ENCODE data around the gene CRIP2. TPM values are rescaled to one million over a fixed set of nuclear protein-coding genes. Genes with fewer than 3 reads are reported as not detected.

CRIP2 gene
- total and polyA plus RNA-seq, 4 donors = 4.3 to 40.0 (median 20.7) TPM

- no peak overlapping the region for H3K9ac ChIP-seq (ENCODE audit: low read depth in 1 of 2, low read length in 2 of 2)
- no peaks in the 10 kb centered on the region for H3K4me1 ChIP-seq (ENCODE audit: control insufficient read depth in 4 of 4, insufficient read depth in 4 of 4, low read length in 3 of 4)
- peaks cover 4 to 51% (median 21%) of the 10 kb centered on the region in 4 donors for H3K36me3 ChIP-seq (ENCODE audit: control insufficient read depth in 4 of 4, insufficient read depth in 3 of 4, low read depth in 1 of 4, low read length in 3 of 4)
- H3K4me3 ChIP-seq (ENCODE audit: low read depth in 1 of 3, low read length in 3 of 3) = no peak overlapping the region
- no peaks in the 10 kb centered on the region for H3K9me3 ChIP-seq (ENCODE audit: control insufficient read depth in 4 of 4, low read length in 3 of 4)
- DNase-seq (ENCODE audit: low spot score) = no peak
- WGBS = 88% methylated on average over 14 of the region's 14 CpGs
- TF ChIP-seq HNF4A (conservative IDR thresholded peaks at IDR 0.05) (no peak), REST (IDR thresholded peaks at IDR 0.05) (no peak), RAD21 (IDR thresholded peaks at IDR 0.05) (no peak), CTCF (IDR thresholded peaks at IDR 0.05; ENCODE audit: low read depth, low read length, missing input control) (no peak), SP1 (IDR thresholded peaks at IDR 0.05) (no peak), GABPA (IDR thresholded peaks at IDR 0.05 in 1 of 2, conservative IDR thresholded peaks at IDR 0.05 in 1 of 2) (no peak), TAF1 (conservative IDR thresholded peaks at IDR 0.05) (no peak), ZBTB33 (IDR thresholded peaks at IDR 0.05) (no peak), ATF3 (IDR thresholded peaks at IDR 0.05) (no peak), FOXA1 (IDR thresholded peaks at IDR 0.05) (no peak), JUND (IDR thresholded peaks at IDR 0.05) (no peak)
- H3K27ac ChIP-seq (ENCODE audit: low read depth in 1 of 2, low read length in 2 of 2) = no peak overlapping the region
- H3K27me3 ChIP-seq (ENCODE audit: control insufficient read depth in 4 of 4, insufficient read depth in 4 of 4, low read length in 3 of 4) = no peaks in the 10 kb centered on the region
Measured at GRCh38 chr14:105458571-105458970, 16.1 kb upstream of the CRIP2 start.

GRCh38 chr14:105460116-105460515 lies 14.5 kb upstream of the CRIP2 start:
- Histone ChIP-seq H3K27me3 (ENCODE audit: control insufficient read depth in 4 of 4, insufficient read depth in 4 of 4, low read length in 3 of 4) (no peaks in the 10 kb centered on the region), H3K9me3 (ENCODE audit: control insufficient read depth in 4 of 4, low read length in 3 of 4) (no peaks in the 10 kb centered on the region), H3K4me3 (ENCODE audit: low read depth in 1 of 3, low read length in 3 of 3) (no peak overlapping the region), H3K27ac (ENCODE audit: low read depth in 1 of 2, low read length in 2 of 2) (no peak overlapping the region), H3K4me1 (ENCODE audit: control insufficient read depth in 4 of 4, insufficient read depth in 4 of 4, low read length in 3 of 4) (no peaks in the 10 kb centered on the region), H3K36me3 (ENCODE audit: control insufficient read depth in 4 of 4, insufficient read depth in 3 of 4, low read depth in 1 of 4, low read length in 3 of 4) (peaks cover 8 to 58% (median 29%) of the 10 kb centered on the region in 4 donors), H3K9ac (ENCODE audit: low read depth in 1 of 2, low read length in 2 of 2) (no peak overlapping the region)
- TF ChIP-seq CTCF (IDR thresholded peaks at IDR 0.05; ENCODE audit: low read depth, low read length, missing input control) (no peak), YY1 (IDR thresholded peaks at IDR 0.05) (no peak), ATF3 (IDR thresholded peaks at IDR 0.05) (no peak), ZBTB33 (IDR thresholded peaks at IDR 0.05) (no peak), EGR1 (IDR thresholded peaks at IDR 0.05; ENCODE audit: low read depth in 2 of 2) (no peak), TAF1 (conservative IDR thresholded peaks at IDR 0.05) (no peak), RXRA (IDR thresholded peaks at IDR 0.05) (no peak), MAX (IDR thresholded peaks at IDR 0.05) (no peak), GABPA (IDR thresholded peaks at IDR 0.05 in 1 of 2, conservative IDR thresholded peaks at IDR 0.05 in 1 of 2) (no peak)
- DNase-seq (ENCODE audit: low spot score) = no peak
- 97% methylated on average over 17 of the region's 17 CpGs for WGBS

Measured in liver (tissue), 9 donors.